OCI-LY3 (cell line): Measurements from ENCODE around the gene RBM41.

Experiments used
- EZH2phosphoT487 ChIP-seq: fragments of 200-600 bp; shearing (Covaris generic); IDR thresholded peaks from 2 replicates; pipeline ENCODE4 v1.6.1; 2018; ENCODE audit warnings: antibody characterized with exemption, mixed run types, low read depth
- TF ChIP-seq, protein P1 (sequence below): fragments of 200-600, 300-600 bp; sonication (generic); IDR thresholded peaks from 2 replicates; pipeline ENCODE4 v1.5.1; 2014; ENCODE audit warnings: antibody characterized with exemption, low read length, low read depth

DNA sequence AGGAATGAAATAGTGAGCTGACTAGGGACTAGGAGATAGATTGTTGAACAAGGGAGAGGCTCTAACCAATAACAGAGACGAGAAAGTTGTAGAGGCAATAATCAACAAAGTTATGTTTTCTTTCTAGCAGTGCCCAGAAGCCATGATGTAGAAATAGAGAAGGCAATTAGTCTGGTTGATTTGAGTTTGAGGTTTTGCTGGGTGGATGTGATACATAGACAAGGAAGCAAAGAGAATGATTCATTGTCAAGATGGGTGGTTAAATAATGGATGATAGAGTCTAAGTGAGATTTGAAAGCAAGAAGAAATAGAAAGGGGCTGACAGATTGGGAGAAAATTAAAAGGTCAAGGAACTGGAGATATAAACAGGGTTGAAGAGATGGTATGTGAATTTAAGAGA lies 11.2 kb downstream of the RBM41 start:
- TF ChIP-seq, protein P1, sequence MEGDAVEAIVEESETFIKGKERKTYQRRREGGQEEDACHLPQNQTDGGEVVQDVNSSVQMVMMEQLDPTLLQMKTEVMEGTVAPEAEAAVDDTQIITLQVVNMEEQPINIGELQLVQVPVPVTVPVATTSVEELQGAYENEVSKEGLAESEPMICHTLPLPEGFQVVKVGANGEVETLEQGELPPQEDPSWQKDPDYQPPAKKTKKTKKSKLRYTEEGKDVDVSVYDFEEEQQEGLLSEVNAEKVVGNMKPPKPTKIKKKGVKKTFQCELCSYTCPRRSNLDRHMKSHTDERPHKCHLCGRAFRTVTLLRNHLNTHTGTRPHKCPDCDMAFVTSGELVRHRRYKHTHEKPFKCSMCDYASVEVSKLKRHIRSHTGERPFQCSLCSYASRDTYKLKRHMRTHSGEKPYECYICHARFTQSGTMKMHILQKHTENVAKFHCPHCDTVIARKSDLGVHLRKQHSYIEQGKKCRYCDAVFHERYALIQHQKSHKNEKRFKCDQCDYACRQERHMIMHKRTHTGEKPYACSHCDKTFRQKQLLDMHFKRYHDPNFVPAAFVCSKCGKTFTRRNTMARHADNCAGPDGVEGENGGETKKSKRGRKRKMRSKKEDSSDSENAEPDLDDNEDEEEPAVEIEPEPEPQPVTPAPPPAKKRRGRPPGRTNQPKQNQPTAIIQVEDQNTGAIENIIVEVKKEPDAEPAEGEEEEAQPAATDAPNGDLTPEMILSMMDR = no peak
- TF ChIP-seq EZH2phosphoT487 = no peak
